ENCODE measurements around the gene CHST14. TPM values are rescaled to one million over a fixed set of nuclear protein-coding genes. Genes with fewer than 3 reads are reported as not detected.

The CHST14 gene
- total RNA-seq, 1 donor from 2014 or later: 14.1 TPM

DNA sequence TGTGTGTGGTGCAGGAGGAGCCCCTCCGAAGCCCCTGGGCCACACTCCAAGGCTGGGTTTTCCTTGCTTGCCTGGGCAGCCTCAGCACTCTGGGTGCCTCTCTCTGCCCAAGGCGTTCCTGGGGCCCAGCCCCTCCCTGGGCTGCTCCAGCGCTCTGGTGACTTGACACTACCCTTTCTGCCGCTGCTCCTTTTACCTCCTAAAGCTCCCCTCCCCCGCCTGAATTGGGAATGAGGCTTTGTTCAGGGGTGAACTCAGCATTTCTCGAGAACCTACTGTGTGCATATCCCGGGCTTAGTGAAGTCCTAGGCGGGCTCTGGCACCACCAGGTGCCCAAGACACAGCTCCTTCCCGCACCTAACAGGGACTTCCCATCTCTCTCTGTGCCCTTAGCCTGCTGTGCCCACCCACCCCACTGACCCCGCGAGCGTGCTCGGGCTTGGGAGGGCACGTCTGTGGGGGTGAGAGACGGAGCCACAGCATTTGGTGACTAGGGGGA is 31.3 kb upstream of the CHST14 start:
- Histone ChIP-seq H3K9me3 (no peaks in the 10 kb centered on the region), H3K27ac (peak overlapping the region; percentile 11), H3K36me3 (no peaks in the 10 kb centered on the region), H3K4me3 (peak overlapping the region; percentile 58), H3K4me1 (peaks cover 43% of the 10 kb centered on the region), H3K27me3 (peaks cover 30% of the 10 kb centered on the region)
- no peak for ATAC-seq
- DNase-seq: no peak
- TF ChIP-seq CTCF (IDR thresholded peaks at IDR 0.05): no peak
- intact Hi-C loops (cut with DNase I): no loop called here

- ATAC-seq (peak; percentile 20), DNase-seq (peak; percentile 80)
- Histone ChIP-seq H3K4me3 (peak overlapping the region; percentile 58), H3K27me3 (peaks cover 29% of the 10 kb centered on the region), H3K9me3 (no peaks in the 10 kb centered on the region), H3K4me1 (peaks cover 49% of the 10 kb centered on the region), H3K36me3 (no peaks in the 10 kb centered on the region), H3K27ac (peak overlapping the region; percentile 11)
- intact Hi-C loops (cut with DNase I): no loop called here
- TF ChIP-seq CTCF (IDR thresholded peaks at IDR 0.05): no peak
Observed at GRCh38 chr15:40439960-40440742, 30.6 kb upstream of the CHST14 start.

DNA sequence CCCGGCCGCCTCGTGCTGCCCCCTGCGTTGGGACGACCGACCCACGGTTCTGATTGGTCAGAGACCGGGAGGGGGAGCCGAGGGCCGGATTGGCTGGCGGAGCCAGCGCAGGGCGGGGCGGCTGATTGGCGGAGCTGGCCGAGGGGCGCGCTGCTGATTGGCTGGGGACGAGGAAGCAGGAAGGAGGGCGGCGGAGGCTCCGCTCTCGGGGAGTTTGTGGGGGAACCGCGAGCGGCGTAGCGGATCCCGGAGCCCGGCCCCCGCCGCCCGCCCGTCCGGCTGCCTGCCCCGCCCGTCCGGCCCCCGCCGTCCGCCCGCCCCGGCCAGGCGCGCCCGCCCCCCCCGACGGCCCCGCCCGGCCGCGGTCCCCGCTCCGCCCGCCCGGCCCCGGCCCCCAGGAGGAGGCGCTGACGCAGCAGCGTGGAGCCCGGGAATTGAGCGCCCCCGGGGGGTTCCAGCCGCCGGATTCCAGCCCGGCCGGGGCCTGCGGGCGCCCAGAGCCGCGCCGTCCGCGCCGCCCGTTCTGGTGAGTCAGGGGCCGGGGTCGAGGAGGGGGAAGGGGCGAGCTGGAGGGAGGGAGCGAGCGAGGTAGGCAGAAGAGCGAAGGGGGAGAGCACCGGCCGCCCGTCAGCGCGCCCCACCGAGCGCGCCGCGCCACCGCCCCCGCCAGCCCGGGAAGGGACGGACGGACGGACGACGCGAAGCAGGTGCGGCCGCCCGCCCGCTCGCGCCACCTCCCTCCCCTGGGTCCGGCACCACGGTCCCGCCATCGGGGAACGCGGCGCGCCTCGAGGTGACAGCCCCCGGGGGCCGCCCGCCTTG is 29.8 kb upstream of the CHST14 start, which contains the start of gene BAHD1:
TSS of gene BAHD1 (plus strand) at position 211 of the 822 bp plus-strand sequence. CDS start 17,512 bp downstream, outside the sequence.
- Histone ChIP-seq H3K9me3 (no peaks in the 10 kb centered on the region), H3K27me3 (peaks cover 21% of the 10 kb centered on the region), H3K4me1 (peaks cover 52% of the 10 kb centered on the region), H3K4me3 (peak within 1 kb of the TSS; percentile 73), H3K36me3 (no peaks in the 10 kb centered on the region), H3K27ac (peak within 1 kb of the TSS; percentile 78)
- intact Hi-C loops (cut with DNase I): no loop called here
- ATAC-seq: peak; percentile 90
- peak; percentile 99 for DNase-seq
- peak; percentile 6 for TF ChIP-seq CTCF (IDR thresholded peaks at IDR 0.05)

DNA sequence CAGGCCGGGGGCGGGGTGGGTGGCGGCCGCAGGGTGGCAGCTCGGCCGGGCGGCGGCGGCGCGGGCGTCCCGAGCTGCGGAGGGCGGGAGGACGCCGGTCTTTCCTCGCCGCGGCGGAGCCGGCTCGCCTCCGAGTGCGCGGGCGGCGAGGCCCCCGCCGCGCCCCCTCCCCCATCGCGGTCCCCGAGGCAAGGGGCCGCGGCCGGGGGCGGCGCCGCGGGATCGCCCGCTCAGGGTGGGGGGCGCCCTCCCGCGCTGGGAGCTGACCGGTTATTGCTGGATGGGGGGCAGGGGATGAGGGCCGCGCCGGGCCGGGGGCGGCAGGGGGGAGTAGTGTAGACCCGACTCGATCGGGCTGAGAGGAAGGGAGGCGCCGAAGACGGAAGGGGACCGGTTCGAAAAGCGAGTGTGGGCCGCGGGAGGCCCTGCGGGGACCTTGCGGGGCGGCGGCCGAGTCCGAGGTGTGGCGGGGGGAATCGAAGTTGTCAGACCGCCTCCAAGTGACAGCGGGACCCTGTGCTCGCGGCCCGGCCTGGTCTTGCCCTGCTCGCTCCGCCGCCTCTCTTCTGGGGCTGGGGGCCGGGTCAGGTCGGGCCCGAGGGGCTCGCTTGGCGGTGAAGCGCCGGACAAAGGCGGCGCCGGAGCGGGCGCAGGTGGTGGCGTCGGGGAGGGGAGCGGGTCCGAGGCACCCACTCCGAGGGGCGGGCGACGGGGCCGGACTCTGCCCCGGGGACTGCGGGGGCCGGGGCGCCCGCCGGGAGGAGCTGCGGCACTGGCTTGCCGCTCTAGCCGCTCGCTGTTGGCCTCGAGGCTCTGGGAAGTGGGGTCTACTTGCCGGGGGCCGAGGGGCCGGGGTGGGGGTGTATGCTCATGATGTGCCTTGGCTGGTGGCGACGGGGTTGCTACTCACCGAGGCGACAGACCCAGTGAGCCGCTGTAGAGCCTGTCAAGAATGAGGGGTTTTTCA is 28.9 kb upstream of the CHST14 start:
- Histone ChIP-seq H3K4me1 (peaks cover 46% of the 10 kb centered on the region), H3K4me3 (peak overlapping the region; percentile 73), H3K27ac (peak overlapping the region; percentile 58), H3K9me3 (no peaks in the 10 kb centered on the region), H3K36me3 (no peaks in the 10 kb centered on the region), H3K27me3 (peaks cover 12% of the 10 kb centered on the region)
- DNase-seq: no peak
- intact Hi-C loops (cut with DNase I): no loop called here
- TF ChIP-seq CTCF (IDR thresholded peaks at IDR 0.05): peak; percentile 18
- peak; percentile 2 for ATAC-seq

- intact Hi-C loops (cut with DNase I): no loop called here
- peak overlapping the region; percentile 36 for H3K27ac ChIP-seq
Observed at GRCh38 chr15:40443255-40443654, 27.5 kb upstream of the CHST14 start.

More at GRCh38 chr15:40443255-40443654, 27.5 kb upstream of the CHST14 start:
- Histone ChIP-seq H3K36me3 (no peaks in the 10 kb centered on the region), H3K9me3 (no peaks in the 10 kb centered on the region), H3K27me3 (no peaks in the 10 kb centered on the region), H3K4me3 (no peak overlapping the region), H3K4me1 (peaks cover 43% of the 10 kb centered on the region)
- TF ChIP-seq CTCF (IDR thresholded peaks at IDR 0.05): no peak
- ATAC-seq (no peak), DNase-seq (no peak)
